Panc1 (cell line): ENCODE data around the gene AOC2. TPM values are rescaled to one million over a fixed set of nuclear protein-coding genes. Genes with fewer than 3 reads are reported as not detected.
"Not testable (repeated sequence)": the region's sequence is repeated elsewhere in the genome, so short reads cannot be mapped to it uniquely, and the experiment has no call there.

Experiments
- ATAC-seq: fragments of 200-7000 bp; cut with Tn5 transposase; 2 replicates; pipeline ENCODE4 v1.9.1; 2020; ENCODE audit warnings: mild to moderate bottlenecking, moderate library complexity
- BruUV-seq: library from RNA; stranded (reverse); fragments of 400-500 nt; replicated peaks from 2 replicates; lab custom pipeline; 2021; lab: Mats Ljungman, UMichigan
- CTCF ChIA-PET: fragments of 300-600 bp; sonication (Branson Sonifier 250); formaldehyde crosslinking; loops from one replicate; lab custom pipeline; 2022; ENCODE audit warnings: antibody characterized with exemption; lab: Charles Lee
- POLR2A ChIA-PET: fragments of 300-600 bp; sonication (Branson Sonifier 250); formaldehyde crosslinking; loops from one replicate; lab custom pipeline; 2022; ENCODE audit warnings: antibody characterized with exemption; lab: Charles Lee
- DNase-seq: peaks from one replicate; pipeline ENCODE4 v3.0.0-alpha.2; 2010; ENCODE audit warnings: low read depth, low spot score
- H3K27ac ChIP-seq: 2 replicates; pipeline ENCODE4 v1.5.1; 2011; ENCODE audit warnings: mild to moderate bottlenecking, low read length, inconsistent platforms
- H3K27me3 ChIP-seq: fragments of 200-500 bp; sonication (Bioruptor generic); 2 replicates; pipeline ENCODE4 v1.6.0; 2014; ENCODE audit warnings: low read length, inconsistent platforms; ENCODE audit not compliant: control insufficient read depth, insufficient read depth
- H3K36me3 ChIP-seq: fragments of 200-500 bp; sonication (Bioruptor generic); 2 replicates; pipeline ENCODE4 v1.5.1; 2014; ENCODE audit warnings: inconsistent platforms, mild to moderate bottlenecking, low read length, moderate library complexity; ENCODE audit not compliant: control insufficient read depth, insufficient read depth
- H3K4me1 ChIP-seq: 2 replicates; pipeline ENCODE4 v1.5.1; 2011; ENCODE audit warnings: inconsistent platforms, mild to moderate bottlenecking, low read length, moderate library complexity; ENCODE audit not compliant: control insufficient read depth, insufficient read depth
- H3K4me3 ChIP-seq, 2 experiments: 2 replicates each; pipeline ENCODE4 v1.5.1; 2011 to 2012; ENCODE audit warnings: low read depth in 2 of 2, low read length in 2 of 2, mild to moderate bottlenecking in 2 of 2, inconsistent platforms in 1 of 2, moderate library complexity in 1 of 2
- H3K9me3 ChIP-seq: fragments of 200-500 bp; sonication (Bioruptor generic); 2 replicates; pipeline ENCODE4 v1.5.1; 2014; ENCODE audit warnings: low read depth, mild to moderate bottlenecking, inconsistent platforms, low read length, moderate library complexity; ENCODE audit not compliant: control insufficient read depth, insufficient read depth
- POLR2AphosphoS5 ChIP-seq: IDR thresholded peaks from 2 replicates; pipeline ENCODE4 v1.6.1; 2012; ENCODE audit warnings: mild to moderate bottlenecking, low read depth, low read length, moderate library complexity
- SIN3A ChIP-seq: IDR thresholded peaks from 2 replicates; pipeline ENCODE4 v1.6.1; 2012; ENCODE audit warnings: low read depth, mild to moderate bottlenecking, low read length, moderate library complexity, borderline replicate concordance; ENCODE audit not compliant: insufficient read depth
- TCF7L2 ChIP-seq: IDR thresholded peaks from 2 replicates; pipeline ENCODE4 v1.6.1; 2011; ENCODE audit warnings: mild to moderate bottlenecking, low read depth, low read length, inconsistent platforms
- in situ Hi-C: cut with HindIII; loops from 2 replicates; pipeline ENCODE4 v1.10.0; 2016; ENCODE audit warnings: low sequenced_read_pairs, low pct_unique_long_range_greater_than_20kb
- intact Hi-C: fragments of 100-400 bp; cut with micrococcal nuclease; formaldehyde crosslinking; loops from one replicate; pipeline ENCODE4 v1.10.0; 2022; ENCODE audit not compliant: unreplicated experiment
- total RNA-seq: library from RNA; stranded (reverse); gene quantifications from one replicate; pipeline ENCODE4 v1.2.1, GENCODE V29; 2021; ENCODE audit not compliant: unreplicated experiment
- TF ChIP-seq, protein P1 (sequence below), 2 experiments: IDR thresholded peaks; 2 replicates each; pipeline ENCODE4 v1.6.1; 2011 to 2012; ENCODE audit warnings: low read depth in 2 of 2, control low read depth in 1 of 2, low read length in 1 of 2, mild to moderate bottlenecking in 1 of 2, moderate library complexity in 1 of 2; ENCODE audit not compliant: insufficient read depth in 1 of 2
- TF ChIP-seq, protein P2 (sequence below): fragments of 450-650 bp; IDR thresholded peaks from 2 replicates; pipeline ENCODE4 v1.5.1; 2017; ENCODE audit warnings: mild to moderate bottlenecking

Gene AOC2
- total RNA-seq, 1 experiment from 2014 or later: 0.85 TPM

DNA sequence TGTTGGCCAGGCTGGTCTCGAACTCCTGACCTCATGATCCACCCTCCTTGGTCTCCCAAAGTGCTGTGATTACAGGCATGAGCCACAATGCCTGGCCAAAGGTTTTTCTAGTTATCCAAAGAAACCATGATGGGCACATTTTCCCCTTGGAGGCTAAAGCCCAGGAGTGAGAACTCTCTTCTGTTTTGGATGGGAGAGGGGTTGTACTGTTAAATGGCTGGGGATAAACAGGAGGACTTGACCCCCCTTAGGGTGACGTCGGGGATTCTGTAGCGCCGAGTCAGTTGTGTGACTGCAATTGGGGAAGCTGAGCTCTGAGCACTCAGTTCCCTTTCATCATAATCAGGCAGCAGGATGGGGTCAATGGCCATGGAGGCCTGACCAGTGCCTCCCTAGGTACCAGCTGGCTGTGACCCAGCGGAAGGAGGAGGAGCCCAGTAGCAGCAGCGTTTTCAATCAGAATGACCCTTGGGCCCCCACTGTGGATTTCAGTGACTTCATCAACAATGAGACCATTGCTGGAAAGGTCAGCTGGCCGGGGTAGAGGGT lies 10.7 kb downstream of the AOC2 start:
- no TSS peak for BruUV-seq
- Histone ChIP-seq H3K9me3 (no peaks in the 10 kb centered on the region), H3K4me3 (no peak overlapping the region), H3K36me3 (no peaks in the 10 kb centered on the region), H3K27me3 (no peaks in the 10 kb centered on the region), H3K27ac (no peak overlapping the region), H3K4me1 (no peaks in the 10 kb centered on the region)
- ChIA-PET POLR2A (no interaction called here), CTCF (no interaction called here)
- intact Hi-C loops (no loop called here), in situ Hi-C loops (no loop called here)
- no peak for DNase-seq
- no peak for TF ChIP-seq SIN3A
- TF ChIP-seq, protein P1, sequence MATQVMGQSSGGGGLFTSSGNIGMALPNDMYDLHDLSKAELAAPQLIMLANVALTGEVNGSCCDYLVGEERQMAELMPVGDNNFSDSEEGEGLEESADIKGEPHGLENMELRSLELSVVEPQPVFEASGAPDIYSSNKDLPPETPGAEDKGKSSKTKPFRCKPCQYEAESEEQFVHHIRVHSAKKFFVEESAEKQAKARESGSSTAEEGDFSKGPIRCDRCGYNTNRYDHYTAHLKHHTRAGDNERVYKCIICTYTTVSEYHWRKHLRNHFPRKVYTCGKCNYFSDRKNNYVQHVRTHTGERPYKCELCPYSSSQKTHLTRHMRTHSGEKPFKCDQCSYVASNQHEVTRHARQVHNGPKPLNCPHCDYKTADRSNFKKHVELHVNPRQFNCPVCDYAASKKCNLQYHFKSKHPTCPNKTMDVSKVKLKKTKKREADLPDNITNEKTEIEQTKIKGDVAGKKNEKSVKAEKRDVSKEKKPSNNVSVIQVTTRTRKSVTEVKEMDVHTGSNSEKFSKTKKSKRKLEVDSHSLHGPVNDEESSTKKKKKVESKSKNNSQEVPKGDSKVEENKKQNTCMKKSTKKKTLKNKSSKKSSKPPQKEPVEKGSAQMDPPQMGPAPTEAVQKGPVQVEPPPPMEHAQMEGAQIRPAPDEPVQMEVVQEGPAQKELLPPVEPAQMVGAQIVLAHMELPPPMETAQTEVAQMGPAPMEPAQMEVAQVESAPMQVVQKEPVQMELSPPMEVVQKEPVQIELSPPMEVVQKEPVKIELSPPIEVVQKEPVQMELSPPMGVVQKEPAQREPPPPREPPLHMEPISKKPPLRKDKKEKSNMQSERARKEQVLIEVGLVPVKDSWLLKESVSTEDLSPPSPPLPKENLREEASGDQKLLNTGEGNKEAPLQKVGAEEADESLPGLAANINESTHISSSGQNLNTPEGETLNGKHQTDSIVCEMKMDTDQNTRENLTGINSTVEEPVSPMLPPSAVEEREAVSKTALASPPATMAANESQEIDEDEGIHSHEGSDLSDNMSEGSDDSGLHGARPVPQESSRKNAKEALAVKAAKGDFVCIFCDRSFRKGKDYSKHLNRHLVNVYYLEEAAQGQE (IDR thresholded peaks at IDR 0.05; ENCODE audit: insufficient read depth in 1 of 2, low read depth in 2 of 2, low read length in 1 of 2): no peak
- no peak for TF ChIP-seq POLR2AphosphoS5
- TF ChIP-seq TCF7L2: no peak
- TF ChIP-seq, protein P2, sequence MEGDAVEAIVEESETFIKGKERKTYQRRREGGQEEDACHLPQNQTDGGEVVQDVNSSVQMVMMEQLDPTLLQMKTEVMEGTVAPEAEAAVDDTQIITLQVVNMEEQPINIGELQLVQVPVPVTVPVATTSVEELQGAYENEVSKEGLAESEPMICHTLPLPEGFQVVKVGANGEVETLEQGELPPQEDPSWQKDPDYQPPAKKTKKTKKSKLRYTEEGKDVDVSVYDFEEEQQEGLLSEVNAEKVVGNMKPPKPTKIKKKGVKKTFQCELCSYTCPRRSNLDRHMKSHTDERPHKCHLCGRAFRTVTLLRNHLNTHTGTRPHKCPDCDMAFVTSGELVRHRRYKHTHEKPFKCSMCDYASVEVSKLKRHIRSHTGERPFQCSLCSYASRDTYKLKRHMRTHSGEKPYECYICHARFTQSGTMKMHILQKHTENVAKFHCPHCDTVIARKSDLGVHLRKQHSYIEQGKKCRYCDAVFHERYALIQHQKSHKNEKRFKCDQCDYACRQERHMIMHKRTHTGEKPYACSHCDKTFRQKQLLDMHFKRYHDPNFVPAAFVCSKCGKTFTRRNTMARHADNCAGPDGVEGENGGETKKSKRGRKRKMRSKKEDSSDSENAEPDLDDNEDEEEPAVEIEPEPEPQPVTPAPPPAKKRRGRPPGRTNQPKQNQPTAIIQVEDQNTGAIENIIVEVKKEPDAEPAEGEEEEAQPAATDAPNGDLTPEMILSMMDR: no peak
- no peak for ATAC-seq

DNA sequence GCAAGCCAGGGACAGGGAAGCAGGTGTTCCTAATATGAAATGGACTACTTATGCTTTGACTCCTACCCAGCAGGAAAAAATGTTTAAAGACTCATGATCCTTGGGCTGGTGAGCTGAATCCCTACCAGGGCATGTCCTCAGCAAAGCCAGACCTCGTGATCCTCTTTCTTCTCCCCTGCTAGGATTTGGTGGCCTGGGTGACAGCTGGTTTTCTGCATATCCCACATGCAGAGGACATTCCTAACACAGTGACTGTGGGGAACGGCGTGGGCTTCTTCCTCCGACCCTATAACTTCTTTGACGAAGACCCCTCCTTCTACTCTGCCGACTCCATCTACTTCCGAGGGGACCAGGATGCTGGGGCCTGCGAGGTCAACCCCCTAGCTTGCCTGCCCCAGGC lies 11.7 kb downstream of the AOC2 start:
- DNase-seq, H3K27ac ChIP-seq, intact Hi-C loops, H3K27me3 ChIP-seq, ATAC-seq, BruUV-seq, CTCF ChIA-PET, H3K4me3 ChIP-seq, POLR2A ChIA-PET, H3K9me3 ChIP-seq, H3K36me3 ChIP-seq, H3K4me1 ChIP-seq, in situ Hi-C loops: not testable (repeated sequence)

DNA sequence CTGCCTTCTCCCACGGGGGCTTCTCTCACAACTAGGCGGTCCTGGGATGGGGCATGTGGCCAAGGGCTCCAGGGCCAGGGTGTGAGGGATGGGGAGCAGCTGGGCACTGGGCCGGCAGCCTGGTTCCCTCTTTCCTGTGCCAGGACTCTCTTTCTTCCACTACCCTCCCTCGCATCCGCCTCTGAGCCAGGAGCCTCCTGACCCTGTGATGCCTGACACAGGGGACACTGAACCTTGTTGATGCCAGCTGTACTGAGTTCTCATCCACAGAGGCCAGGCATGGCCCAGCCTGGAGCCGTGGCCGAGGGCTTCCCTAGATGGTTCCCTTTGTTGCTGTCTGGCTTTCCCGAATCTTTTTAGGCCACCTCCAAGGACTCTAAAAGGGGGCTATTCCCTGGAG lies 12.1 kb downstream of the AOC2 start:
- intact Hi-C loops, DNase-seq, ATAC-seq, H3K27me3 ChIP-seq, H3K27ac ChIP-seq, CTCF ChIA-PET, H3K4me1 ChIP-seq, H3K9me3 ChIP-seq, BruUV-seq, POLR2A ChIA-PET, in situ Hi-C loops, H3K36me3 ChIP-seq, H3K4me3 ChIP-seq: not testable (repeated sequence)
